Right atrium auricular region (tissue), 2 donors: ENCODE measurements around the gene KLHDC9. TPM values are rescaled to one million over a fixed set of nuclear protein-coding genes. Genes with fewer than 3 reads are reported as not detected.

ENCODE experiments used
- DNase-seq: peaks from one replicate; pipeline ENCODE4 v3.0.0-alpha.2; 2019; ENCODE audit warnings: low spot score
- H3K27ac ChIP-seq, 2 donors: fragments of 200-600 bp; sonication (generic); 1 replicate in 1 of 2; 2 replicates in 1 of 2; pipeline ENCODE4 v1.5.1; 2016 to 2019
- H3K27me3 ChIP-seq, 2 donors: fragments of 200-600 bp; sonication (generic); one replicate each; pipeline versions ENCODE4 v1.5.1 to v1.6.0; 2017 to 2019
- H3K36me3 ChIP-seq: fragments of 200-600 bp; sonication (generic); one replicate; pipeline ENCODE4 v1.5.1; 2016
- H3K4me1 ChIP-seq, 2 donors: fragments of 200-600 bp; sonication (generic); one replicate each; pipeline versions ENCODE4 v1.5.1 to v1.6.0; 2017 to 2019
- H3K4me3 ChIP-seq, 2 donors: fragments of 200-600 bp; sonication (generic); 1 replicate in 1 of 2; 2 replicates in 1 of 2; pipeline ENCODE4 v1.5.1; 2017 to 2019; ENCODE audit warnings: mild to moderate bottlenecking in 1 of 2, moderate library complexity in 1 of 2
- H3K9me3 ChIP-seq, 2 donors: fragments of 200-600 bp; sonication (generic); one replicate each; pipeline ENCODE4 v1.5.1; 2019
- CTCF ChIP-seq, 2 donors: fragments of 200-600 bp; sonication (generic); IDR thresholded peaks; one replicate each; pipeline ENCODE4 v1.5.1; 2019; ENCODE audit warnings: antibody characterized with exemption in 2 of 2
- total RNA-seq, 2 donors: library from RNA; depleted of rRNA; stranded (reverse); fragments of >200 nt; gene quantifications; one replicate each; pipeline ENCODE4 v1.1.0, GENCODE V29; 2016

KLHDC9 gene
- total RNA-seq, 2 donors from 2014 or later, result 2.9 to 7.8 TPM

DNA sequence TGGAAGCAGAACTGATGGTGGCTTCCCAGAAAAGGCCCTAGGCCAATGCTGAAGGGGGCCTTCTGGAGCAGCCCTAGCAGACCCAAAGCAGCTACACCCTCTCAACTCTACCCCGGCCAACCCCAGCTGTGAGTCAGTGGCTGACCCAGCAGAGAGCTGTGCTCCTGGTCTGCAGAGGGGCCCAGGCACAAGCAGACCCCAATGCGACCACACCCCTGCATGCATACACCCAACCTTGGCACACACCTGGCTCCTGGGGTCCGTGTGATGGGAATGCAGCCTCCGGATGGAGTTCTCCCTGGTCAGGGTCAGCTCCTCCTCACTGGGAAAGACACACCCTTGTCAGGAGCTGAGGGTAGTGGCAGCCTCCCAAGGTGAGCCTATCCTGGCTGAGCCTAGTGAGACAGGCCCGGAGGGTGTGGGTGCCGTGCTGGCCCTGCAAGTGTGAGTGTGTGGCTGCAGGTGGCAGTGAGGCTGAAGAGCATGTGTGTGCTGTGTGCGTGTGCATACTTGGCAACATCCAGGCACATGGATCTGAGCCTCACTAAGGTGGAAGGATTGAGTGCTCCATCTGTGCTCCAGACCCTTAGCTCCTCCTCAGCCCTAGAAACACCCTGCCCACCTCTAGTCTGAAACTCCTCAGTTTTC lies 24.6 kb upstream of the KLHDC9 start:
- DNase-seq, result no peak
- no peaks in the 10 kb centered on the region for H3K36me3 ChIP-seq
- H3K4me3 ChIP-seq, result no peak overlapping the region
- H3K4me1 ChIP-seq, result no peaks in the 10 kb centered on the region
- H3K27ac ChIP-seq, result no peak overlapping the region
- no peaks in the 10 kb centered on the region for H3K9me3 ChIP-seq
- no peak for TF ChIP-seq CTCF (IDR thresholded peaks at IDR 0.05)
- H3K27me3 ChIP-seq, result no peaks in the 10 kb centered on the region

GRCh38 chr1:161074676-161075368 lies 23.3 kb upstream of the KLHDC9 start:
- Histone ChIP-seq H3K36me3 (no peaks in the 10 kb centered on the region), H3K27me3 (no peaks in the 10 kb centered on the region), H3K9me3 (no peaks in the 10 kb centered on the region), H3K27ac (no peak overlapping the region), H3K4me1 (no peaks in the 10 kb centered on the region), H3K4me3 (no peak overlapping the region)
- no peak for DNase-seq
- no peak for TF ChIP-seq CTCF (IDR thresholded peaks at IDR 0.05)

- no peaks in the 10 kb centered on the region for H3K27me3 ChIP-seq
- H3K27ac ChIP-seq, result no peak overlapping the region
- TF ChIP-seq CTCF (IDR thresholded peaks at IDR 0.05), result no peak
- H3K4me3 ChIP-seq, result no peak overlapping the region
- DNase-seq, result no peak
- no peaks in the 10 kb centered on the region for H3K4me1 ChIP-seq
- no peaks in the 10 kb centered on the region for H3K9me3 ChIP-seq
- H3K36me3 ChIP-seq, result no peaks in the 10 kb centered on the region
These were observed 21.8 kb upstream of the KLHDC9 start for GRCh38 chr1:161076410-161076809.

DNA sequence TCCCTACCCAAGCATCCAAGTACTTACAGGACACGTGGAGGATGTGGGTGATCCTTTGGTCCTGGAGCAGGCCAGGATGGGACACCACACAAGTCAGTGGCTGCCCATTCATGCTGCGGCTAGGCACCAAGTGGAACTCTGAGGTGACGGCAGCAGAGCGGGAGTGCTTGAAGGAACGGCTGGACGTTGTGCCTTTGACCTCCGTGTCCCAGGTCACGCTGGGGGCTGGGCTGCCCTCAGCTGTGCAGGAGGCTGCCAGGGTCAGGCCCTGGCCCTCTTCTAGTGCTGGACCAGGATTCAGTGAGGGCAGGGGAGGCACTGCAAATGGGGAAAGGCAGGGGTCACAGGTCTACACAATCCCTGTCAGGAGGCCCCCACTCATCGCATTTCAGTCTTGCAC lies 20.7 kb upstream of the KLHDC9 start:
- no peak for TF ChIP-seq CTCF (IDR thresholded peaks at IDR 0.05)
- Histone ChIP-seq H3K4me1 (no peaks in the 10 kb centered on the region), H3K27me3 (no peaks in the 10 kb centered on the region), H3K9me3 (no peaks in the 10 kb centered on the region), H3K4me3 (no peak overlapping the region), H3K36me3 (no peaks in the 10 kb centered on the region), H3K27ac (no peak overlapping the region)
- no peak for DNase-seq

DNA sequence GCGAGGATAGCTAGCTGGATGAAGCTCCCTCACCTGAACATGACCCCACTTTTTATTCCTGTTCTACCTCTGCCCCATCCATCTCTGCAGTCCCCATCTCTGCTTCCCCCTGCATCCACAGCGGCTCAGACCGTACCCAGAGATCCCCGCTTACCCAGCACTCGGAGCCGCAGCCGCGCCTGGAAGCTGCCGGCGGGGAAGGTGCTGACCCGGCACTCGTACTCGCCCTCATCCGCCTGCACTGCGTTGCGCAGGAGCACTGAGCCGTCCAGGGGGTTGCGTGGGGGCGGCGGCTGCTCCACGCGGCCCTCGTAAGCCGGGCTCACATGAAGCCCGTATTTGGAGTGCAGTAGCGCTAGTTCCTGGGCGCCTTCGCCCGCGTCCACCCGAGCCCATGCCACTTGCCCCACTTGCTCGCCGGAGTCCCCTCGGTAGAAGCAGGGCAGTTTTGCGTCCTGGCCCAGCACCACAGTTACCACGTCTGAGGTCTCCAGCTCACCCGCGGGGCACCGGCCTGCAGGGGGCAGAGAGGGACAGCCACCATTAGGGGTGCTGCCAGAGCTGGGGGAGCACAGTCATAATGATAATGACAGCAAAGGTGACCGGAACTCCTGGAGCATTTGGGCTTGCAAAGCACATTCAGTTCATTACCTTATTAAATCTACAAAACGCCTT lies 18.6 kb upstream of the KLHDC9 start:
- Histone ChIP-seq H3K36me3 (no peaks in the 10 kb centered on the region), H3K9me3 (no peaks in the 10 kb centered on the region), H3K4me3 (no peak overlapping the region), H3K4me1 (no peaks in the 10 kb centered on the region), H3K27ac (no peak overlapping the region), H3K27me3 (no peaks in the 10 kb centered on the region)
- no peak for TF ChIP-seq CTCF (IDR thresholded peaks at IDR 0.05)
- no peak for DNase-seq
